ENCODE data around the gene C10orf95. TPM values are rescaled to one million over a fixed set of nuclear protein-coding genes. Genes with fewer than 3 reads are reported as not detected.

Gene C10orf95
- total and polyA plus RNA-seq, 2 of the 13 experiments (the other 11 are each of a cell fraction or from before 2014, with no cell fraction given) = 0.05 to 0.07 TPM

DNA sequence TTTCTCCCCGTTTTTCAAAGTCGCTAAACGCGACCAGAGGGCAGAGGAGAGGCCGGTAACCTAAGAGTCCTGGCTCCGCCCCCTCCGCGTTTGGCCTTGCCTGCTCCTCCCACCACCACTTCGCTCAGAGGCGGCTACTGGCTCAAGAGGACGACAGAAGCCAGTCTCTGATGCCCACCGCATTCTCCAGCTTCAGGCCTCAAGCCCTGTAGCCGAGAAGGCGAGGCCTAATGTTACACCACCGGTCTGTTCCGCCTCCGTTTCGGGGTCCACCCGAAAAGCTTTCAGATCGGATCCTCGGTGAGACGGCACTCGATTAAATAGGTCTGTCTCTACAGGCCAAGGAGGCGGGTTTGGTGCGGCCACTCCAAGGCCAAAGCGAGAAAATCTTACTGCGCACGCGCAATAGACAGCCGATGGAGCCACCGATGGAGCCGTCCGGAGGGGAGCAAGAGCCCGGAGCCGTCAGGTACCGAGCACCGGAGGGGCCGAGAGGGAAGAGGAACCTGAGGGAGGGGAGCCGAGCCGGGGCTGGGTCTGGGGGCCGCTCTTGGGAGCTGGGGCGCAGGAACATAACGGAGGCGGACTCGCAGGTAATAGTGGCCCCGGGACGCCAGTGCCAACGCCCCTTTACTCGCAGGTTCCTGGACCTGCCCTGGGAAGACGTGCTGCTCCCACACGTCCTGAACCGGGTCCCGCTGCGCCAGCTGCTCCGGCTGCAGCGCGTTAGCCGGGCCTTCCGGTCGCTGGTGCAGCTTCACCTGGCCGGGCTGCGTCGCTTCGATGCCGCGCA, 30.4 kb downstream of the C10orf95 start, which contains the start of gene FBXL15 (continued):
- no peak for TF ChIP-seq CREB1 (IDR thresholded peaks at IDR 0.05)
- peak; percentile 83 for TF ChIP-seq CREB1 (CRISPR knock-in tag; IDR thresholded peaks at IDR 0.05)
- TF ChIP-seq ZNF282 (IDR thresholded peaks at IDR 0.05; ENCODE audit: partially characterized antibody) = no peak
- TF ChIP-seq FOXK2 (IDR thresholded peaks at IDR 0.05) = no peak
- TF ChIP-seq, protein P1, sequence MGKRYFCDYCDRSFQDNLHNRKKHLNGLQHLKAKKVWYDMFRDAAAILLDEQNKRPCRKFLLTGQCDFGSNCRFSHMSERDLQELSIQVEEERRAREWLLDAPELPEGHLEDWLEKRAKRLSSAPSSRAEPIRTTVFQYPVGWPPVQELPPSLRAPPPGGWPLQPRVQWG (CRISPR knock-in tag; IDR thresholded peaks at IDR 0.05; ENCODE audit: borderline replicate concordance, low read depth) = no peak
- TF ChIP-seq, protein P2, sequence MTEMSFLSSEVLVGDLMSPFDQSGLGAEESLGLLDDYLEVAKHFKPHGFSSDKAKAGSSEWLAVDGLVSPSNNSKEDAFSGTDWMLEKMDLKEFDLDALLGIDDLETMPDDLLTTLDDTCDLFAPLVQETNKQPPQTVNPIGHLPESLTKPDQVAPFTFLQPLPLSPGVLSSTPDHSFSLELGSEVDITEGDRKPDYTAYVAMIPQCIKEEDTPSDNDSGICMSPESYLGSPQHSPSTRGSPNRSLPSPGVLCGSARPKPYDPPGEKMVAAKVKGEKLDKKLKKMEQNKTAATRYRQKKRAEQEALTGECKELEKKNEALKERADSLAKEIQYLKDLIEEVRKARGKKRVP (CRISPR knock-in tag; IDR thresholded peaks at IDR 0.05) = peak in 1 of 2 experiments; percentile 59; a peak in 1 of 4 replicates
- TF ChIP-seq MIER3 (CRISPR knock-in tag; IDR thresholded peaks at IDR 0.05; ENCODE audit: borderline replicate concordance) = peak; percentile 81
- TF ChIP-seq EHMT2 (IDR thresholded peaks at IDR 0.05; ENCODE audit: borderline replicate concordance, low read depth, low read length) = no peak
- no peak for TF ChIP-seq ZBTB1 (CRISPR knock-in tag; IDR thresholded peaks at IDR 0.05; ENCODE audit: borderline replicate concordance)
- TF ChIP-seq, protein P3, sequence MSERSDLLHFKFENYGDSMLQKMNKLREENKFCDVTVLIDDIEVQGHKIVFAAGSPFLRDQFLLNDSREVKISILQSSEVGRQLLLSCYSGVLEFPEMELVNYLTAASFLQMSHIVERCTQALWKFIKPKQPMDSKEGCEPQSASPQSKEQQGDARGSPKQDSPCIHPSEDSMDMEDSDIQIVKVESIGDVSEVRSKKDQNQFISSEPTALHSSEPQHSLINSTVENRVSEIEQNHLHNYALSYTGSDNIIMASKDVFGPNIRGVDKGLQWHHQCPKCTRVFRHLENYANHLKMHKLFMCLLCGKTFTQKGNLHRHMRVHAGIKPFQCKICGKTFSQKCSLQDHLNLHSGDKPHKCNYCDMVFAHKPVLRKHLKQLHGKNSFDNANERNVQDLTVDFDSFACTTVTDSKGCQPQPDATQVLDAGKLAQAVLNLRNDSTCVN (CRISPR knock-in tag; IDR thresholded peaks at IDR 0.05; ENCODE audit: borderline replicate concordance) = peak; percentile 75; the same call in 1 of the 2 replicates
- TF ChIP-seq ZMYM3 (CRISPR knock-in tag; IDR thresholded peaks at IDR 0.05) = peak; percentile 33; the same call in 1 of the 2 replicates
- TF ChIP-seq ZSCAN29 (CRISPR knock-in tag; conservative IDR thresholded peaks at IDR 0.05) = peak; percentile 57; the same call in 1 of the 2 replicates
- no peak for TF ChIP-seq ZNF530 (CRISPR knock-in tag; IDR thresholded peaks at IDR 0.05; ENCODE audit: low read depth)
- TF ChIP-seq ZNF496 (CRISPR knock-in tag; IDR thresholded peaks at IDR 0.05; ENCODE audit: insufficient replicate concordance) = no peak
- TF ChIP-seq, protein P4, sequence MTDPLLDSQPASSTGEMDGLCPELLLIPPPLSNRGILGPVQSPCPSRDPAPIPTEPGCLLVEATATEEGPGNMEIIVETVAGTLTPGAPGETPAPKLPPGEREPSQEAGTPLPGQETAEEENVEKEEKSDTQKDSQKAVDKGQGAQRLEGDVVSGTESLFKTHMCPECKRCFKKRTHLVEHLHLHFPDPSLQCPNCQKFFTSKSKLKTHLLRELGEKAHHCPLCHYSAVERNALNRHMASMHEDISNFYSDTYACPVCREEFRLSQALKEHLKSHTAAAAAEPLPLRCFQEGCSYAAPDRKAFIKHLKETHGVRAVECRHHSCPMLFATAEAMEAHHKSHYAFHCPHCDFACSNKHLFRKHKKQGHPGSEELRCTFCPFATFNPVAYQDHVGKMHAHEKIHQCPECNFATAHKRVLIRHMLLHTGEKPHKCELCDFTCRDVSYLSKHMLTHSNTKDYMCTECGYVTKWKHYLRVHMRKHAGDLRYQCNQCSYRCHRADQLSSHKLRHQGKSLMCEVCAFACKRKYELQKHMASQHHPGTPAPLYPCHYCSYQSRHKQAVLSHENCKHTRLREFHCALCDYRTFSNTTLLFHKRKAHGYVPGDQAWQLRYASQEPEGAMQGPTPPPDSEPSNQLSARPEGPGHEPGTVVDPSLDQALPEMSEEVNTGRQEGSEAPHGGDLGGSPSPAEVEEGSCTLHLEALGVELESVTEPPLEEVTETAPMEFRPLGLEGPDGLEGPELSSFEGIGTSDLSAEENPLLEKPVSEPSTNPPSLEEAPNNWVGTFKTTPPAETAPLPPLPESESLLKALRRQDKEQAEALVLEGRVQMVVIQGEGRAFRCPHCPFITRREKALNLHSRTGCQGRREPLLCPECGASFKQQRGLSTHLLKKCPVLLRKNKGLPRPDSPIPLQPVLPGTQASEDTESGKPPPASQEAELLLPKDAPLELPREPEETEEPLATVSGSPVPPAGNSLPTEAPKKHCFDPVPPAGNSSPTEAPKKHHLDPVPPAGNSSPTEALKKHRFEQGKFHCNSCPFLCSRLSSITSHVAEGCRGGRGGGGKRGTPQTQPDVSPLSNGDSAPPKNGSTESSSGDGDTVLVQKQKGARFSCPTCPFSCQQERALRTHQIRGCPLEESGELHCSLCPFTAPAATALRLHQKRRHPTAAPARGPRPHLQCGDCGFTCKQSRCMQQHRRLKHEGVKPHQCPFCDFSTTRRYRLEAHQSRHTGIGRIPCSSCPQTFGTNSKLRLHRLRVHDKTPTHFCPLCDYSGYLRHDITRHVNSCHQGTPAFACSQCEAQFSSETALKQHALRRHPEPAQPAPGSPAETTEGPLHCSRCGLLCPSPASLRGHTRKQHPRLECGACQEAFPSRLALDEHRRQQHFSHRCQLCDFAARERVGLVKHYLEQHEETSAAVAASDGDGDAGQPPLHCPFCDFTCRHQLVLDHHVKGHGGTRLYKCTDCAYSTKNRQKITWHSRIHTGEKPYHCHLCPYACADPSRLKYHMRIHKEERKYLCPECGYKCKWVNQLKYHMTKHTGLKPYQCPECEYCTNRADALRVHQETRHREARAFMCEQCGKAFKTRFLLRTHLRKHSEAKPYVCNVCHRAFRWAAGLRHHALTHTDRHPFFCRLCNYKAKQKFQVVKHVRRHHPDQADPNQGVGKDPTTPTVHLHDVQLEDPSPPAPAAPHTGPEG (CRISPR knock-in tag; IDR thresholded peaks at IDR 0.05) = peak; percentile 32; the same call in 1 of the 2 replicates
- TF ChIP-seq, protein P5, sequence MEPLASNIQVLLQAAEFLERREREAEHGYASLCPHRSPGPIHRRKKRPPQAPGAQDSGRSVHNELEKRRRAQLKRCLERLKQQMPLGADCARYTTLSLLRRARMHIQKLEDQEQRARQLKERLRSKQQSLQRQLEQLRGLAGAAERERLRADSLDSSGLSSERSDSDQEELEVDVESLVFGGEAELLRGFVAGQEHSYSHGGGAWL (CRISPR knock-in tag; IDR thresholded peaks at IDR 0.05) = peak; percentile 79
- TF ChIP-seq ONECUT2 (CRISPR knock-in tag; IDR thresholded peaks at IDR 0.05) = no peak; the same call in 1 of the 2 replicates
- peak; percentile 49 for TF ChIP-seq POLR2AphosphoS5 (IDR thresholded peaks at IDR 0.05; ENCODE audit: low read depth, low read length)
